HG03521 (cell line): ENCODE data around the gene PDIA4.
"Not testable (repeated sequence)": the region's sequence is repeated elsewhere in the genome, so short reads cannot be mapped to it uniquely, and the experiment has no call there.

Source experiments
- ATAC-seq: cut with Tn5 transposase; IDR thresholded peaks from one replicate; pipeline ENCODE4 v1.9.1; 2021; ENCODE audit warnings: mild to moderate bottlenecking, moderate library complexity; ENCODE audit not compliant: unreplicated experiment

PDIA4 gene

GRCh38 chr7:149028346-149029109 is at the start of gene PDIA4:
PDIA4 (minus strand) TSS chr7:149028505; CDS start chr7:149028408, 97 bp downstream.
- ATAC-seq = peak; percentile 89

- no peak for ATAC-seq
Observed at GRCh38 chr7:149077594-149077993, 49.3 kb upstream of the PDIA4 start.

- no peak for ATAC-seq
Observed at GRCh38 chr7:149075286-149075685, 47.0 kb upstream of the PDIA4 start.

GRCh38 chr7:149074116-149074885 is 46.0 kb upstream of the PDIA4 start:
- ATAC-seq = no peak

- ATAC-seq = no peak
Observed at GRCh38 chr7:149072438-149072775, 44.1 kb upstream of the PDIA4 start.

- peak; percentile 55 for ATAC-seq
Observed at GRCh38 chr7:149071641-149072437, 43.5 kb upstream of the PDIA4 start.

GRCh38 chr7:149071182-149071635 is 42.9 kb upstream of the PDIA4 start:
- ATAC-seq = no peak

- no peak for ATAC-seq
Observed at GRCh38 chr7:149070372-149071125, 42.2 kb upstream of the PDIA4 start.

GRCh38 chr7:149067869-149068268 is 39.6 kb upstream of the PDIA4 start:
- ATAC-seq = no peak

GRCh38 chr7:149063476-149063875 is 35.2 kb upstream of the PDIA4 start:
- no peak for ATAC-seq

- ATAC-seq = not testable (repeated sequence)
Observed at GRCh38 chr7:149062217-149062899, 34.1 kb upstream of the PDIA4 start.

- no peak for ATAC-seq
Observed at GRCh38 chr7:149060156-149060555, 31.9 kb upstream of the PDIA4 start.

GRCh38 chr7:149053885-149054284 is 25.6 kb upstream of the PDIA4 start:
- no peak for ATAC-seq

GRCh38 chr7:149053384-149053783 is 25.1 kb upstream of the PDIA4 start:
- no peak for ATAC-seq

- no peak for ATAC-seq
Observed at GRCh38 chr7:149050941-149051340, 22.6 kb upstream of the PDIA4 start.

- ATAC-seq = no peak
Observed at GRCh38 chr7:149048805-149049204, 20.5 kb upstream of the PDIA4 start.

GRCh38 chr7:149046416-149046815 is 18.1 kb upstream of the PDIA4 start:
- ATAC-seq = no peak

GRCh38 chr7:149043936-149044335 is 15.6 kb upstream of the PDIA4 start:
- ATAC-seq = no peak

GRCh38 chr7:149041350-149041749 is 13.0 kb upstream of the PDIA4 start:
- no peak for ATAC-seq

GRCh38 chr7:149038641-149039040 is 10.3 kb upstream of the PDIA4 start:
- not testable (repeated sequence) for ATAC-seq
